Measurements from ENCODE around the gene PLXNB3. TPM values are rescaled to one million over a fixed set of nuclear protein-coding genes. Genes with fewer than 3 reads are reported as not detected.

PLXNB3 gene
- total RNA-seq, 1 donor: 4.3 TPM

DNA sequence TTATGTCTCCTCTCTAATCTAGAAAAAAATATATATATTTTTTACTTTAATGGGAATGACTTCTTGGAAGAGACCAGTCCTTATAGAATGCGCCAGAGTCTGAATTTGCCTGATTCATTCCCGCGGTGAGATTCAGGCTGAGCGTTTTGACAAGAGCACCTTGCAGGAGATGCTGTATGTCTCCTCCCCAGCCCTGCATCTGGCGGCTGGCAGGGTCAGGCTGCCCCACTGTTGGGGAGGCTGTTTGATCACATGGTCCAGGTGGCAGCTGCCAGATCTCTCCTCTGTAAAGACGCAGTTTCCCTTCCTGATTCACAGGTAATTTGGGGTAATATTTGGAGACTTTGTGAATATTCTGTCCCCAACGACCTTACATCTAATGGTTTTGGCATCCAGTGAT, 56.6 kb downstream of the PLXNB3 start:
- Histone ChIP-seq H2AFZ (ENCODE audit: low read length) (no peak overlapping the region), H3K4me3 (ENCODE audit: insufficient read depth, low read length) (no peak overlapping the region), H3K36me3 (ENCODE audit: insufficient read depth, low read length) (no peaks in the 10 kb centered on the region), H3K4me2 (ENCODE audit: insufficient read depth, low read length) (no peak overlapping the region), H3K79me2 (ENCODE audit: insufficient read depth, low read length) (no peaks in the 10 kb centered on the region), H3K27ac (ENCODE audit: low read depth, low read length) (no peak overlapping the region), H4K20me1 (ENCODE audit: insufficient read depth, low read length) (no peaks in the 10 kb centered on the region), H3K27me3 (ENCODE audit: insufficient read depth, low read length) (peaks cover 20% of the 10 kb centered on the region), H3K9me3 (ENCODE audit: low read depth, low read length) (no peaks in the 10 kb centered on the region), H3K4me1 (ENCODE audit: insufficient read depth, low read length) (no peaks in the 10 kb centered on the region)
- TF ChIP-seq, protein P1, sequence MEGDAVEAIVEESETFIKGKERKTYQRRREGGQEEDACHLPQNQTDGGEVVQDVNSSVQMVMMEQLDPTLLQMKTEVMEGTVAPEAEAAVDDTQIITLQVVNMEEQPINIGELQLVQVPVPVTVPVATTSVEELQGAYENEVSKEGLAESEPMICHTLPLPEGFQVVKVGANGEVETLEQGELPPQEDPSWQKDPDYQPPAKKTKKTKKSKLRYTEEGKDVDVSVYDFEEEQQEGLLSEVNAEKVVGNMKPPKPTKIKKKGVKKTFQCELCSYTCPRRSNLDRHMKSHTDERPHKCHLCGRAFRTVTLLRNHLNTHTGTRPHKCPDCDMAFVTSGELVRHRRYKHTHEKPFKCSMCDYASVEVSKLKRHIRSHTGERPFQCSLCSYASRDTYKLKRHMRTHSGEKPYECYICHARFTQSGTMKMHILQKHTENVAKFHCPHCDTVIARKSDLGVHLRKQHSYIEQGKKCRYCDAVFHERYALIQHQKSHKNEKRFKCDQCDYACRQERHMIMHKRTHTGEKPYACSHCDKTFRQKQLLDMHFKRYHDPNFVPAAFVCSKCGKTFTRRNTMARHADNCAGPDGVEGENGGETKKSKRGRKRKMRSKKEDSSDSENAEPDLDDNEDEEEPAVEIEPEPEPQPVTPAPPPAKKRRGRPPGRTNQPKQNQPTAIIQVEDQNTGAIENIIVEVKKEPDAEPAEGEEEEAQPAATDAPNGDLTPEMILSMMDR (IDR thresholded peaks at IDR 0.05; ENCODE audit: extremely low read depth, low read depth, low read length): no peak
- DNase-seq (ENCODE audit: insufficient read length, low spot score, missing footprints): peak; percentile 80

DNA sequence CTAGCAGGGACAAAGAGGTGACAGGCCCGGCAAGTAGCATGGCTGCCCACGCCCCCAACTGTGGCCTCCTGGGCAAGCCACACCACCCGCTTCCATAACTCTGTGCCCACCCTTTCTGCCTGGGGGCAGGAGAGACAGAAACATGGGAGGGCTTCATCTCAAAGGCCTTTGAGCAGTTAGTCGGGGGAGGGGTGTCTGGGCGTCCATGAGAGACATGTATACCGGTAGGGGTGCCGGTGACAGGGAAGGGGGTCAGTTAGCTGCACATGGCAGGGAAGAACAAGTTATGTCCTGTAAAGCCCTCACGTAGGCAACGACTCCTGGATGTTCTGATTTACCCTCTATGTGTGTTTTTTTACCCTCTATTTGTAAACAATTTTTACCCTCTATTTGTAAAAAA, 57.0 kb downstream of the PLXNB3 start:
- no peaks in the 10 kb centered on the region for H3K9me3 ChIP-seq (ENCODE audit: low read depth, low read length)
- TF ChIP-seq, protein P1 (IDR thresholded peaks at IDR 0.05; ENCODE audit: extremely low read depth, low read depth, low read length): no peak
- no peaks in the 10 kb centered on the region for H3K79me2 ChIP-seq (ENCODE audit: insufficient read depth, low read length)
- H3K27me3 ChIP-seq (ENCODE audit: insufficient read depth, low read length): peaks cover 20% of the 10 kb centered on the region
- no peak overlapping the region for H2AFZ ChIP-seq (ENCODE audit: low read length)
- no peak overlapping the region for H3K4me2 ChIP-seq (ENCODE audit: insufficient read depth, low read length)
- H3K36me3 ChIP-seq (ENCODE audit: insufficient read depth, low read length): no peaks in the 10 kb centered on the region
- H3K4me1 ChIP-seq (ENCODE audit: insufficient read depth, low read length): no peaks in the 10 kb centered on the region
- no peaks in the 10 kb centered on the region for H4K20me1 ChIP-seq (ENCODE audit: insufficient read depth, low read length)
- peak; percentile 73 for DNase-seq (ENCODE audit: insufficient read length, low spot score, missing footprints)
- H3K27ac ChIP-seq (ENCODE audit: low read depth, low read length): no peak overlapping the region
- no peak overlapping the region for H3K4me3 ChIP-seq (ENCODE audit: insufficient read depth, low read length)

DNA sequence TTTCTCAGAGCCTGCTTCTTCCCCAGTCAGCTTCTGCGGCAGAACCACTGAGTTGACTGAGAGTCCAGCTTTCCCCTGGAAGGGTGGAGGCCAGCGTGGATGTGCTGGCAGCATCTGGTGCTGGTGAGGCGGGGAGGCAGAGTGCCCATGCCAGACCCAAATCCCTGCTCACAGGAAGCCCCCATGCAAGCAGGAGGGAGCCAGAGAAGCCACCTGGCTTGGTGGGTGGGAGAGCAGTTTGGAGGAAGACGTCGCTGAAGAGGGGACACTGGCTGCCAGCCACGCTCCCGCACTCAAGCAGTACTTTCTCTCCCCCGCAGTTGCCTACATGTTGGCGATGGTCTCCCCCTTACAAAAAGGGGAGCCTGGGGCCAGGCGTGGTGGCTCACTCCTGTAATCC, 60.3 kb downstream of the PLXNB3 start:
- Histone ChIP-seq H3K4me2 (ENCODE audit: insufficient read depth, low read length) (no peak overlapping the region), H3K4me1 (ENCODE audit: insufficient read depth, low read length) (no peaks in the 10 kb centered on the region), H4K20me1 (ENCODE audit: insufficient read depth, low read length) (no peaks in the 10 kb centered on the region), H3K79me2 (ENCODE audit: insufficient read depth, low read length) (no peaks in the 10 kb centered on the region), H3K9me3 (ENCODE audit: low read depth, low read length) (no peaks in the 10 kb centered on the region), H3K4me3 (ENCODE audit: insufficient read depth, low read length) (no peak overlapping the region), H2AFZ (ENCODE audit: low read length) (no peak overlapping the region), H3K27me3 (ENCODE audit: insufficient read depth, low read length) (peaks cover 35% of the 10 kb centered on the region), H3K36me3 (ENCODE audit: insufficient read depth, low read length) (no peaks in the 10 kb centered on the region), H3K27ac (ENCODE audit: low read depth, low read length) (no peak overlapping the region)
- TF ChIP-seq, protein P1 (IDR thresholded peaks at IDR 0.05; ENCODE audit: extremely low read depth, low read depth, low read length): no peak
- DNase-seq (ENCODE audit: insufficient read length, low spot score, missing footprints): peak; percentile 74

DNA sequence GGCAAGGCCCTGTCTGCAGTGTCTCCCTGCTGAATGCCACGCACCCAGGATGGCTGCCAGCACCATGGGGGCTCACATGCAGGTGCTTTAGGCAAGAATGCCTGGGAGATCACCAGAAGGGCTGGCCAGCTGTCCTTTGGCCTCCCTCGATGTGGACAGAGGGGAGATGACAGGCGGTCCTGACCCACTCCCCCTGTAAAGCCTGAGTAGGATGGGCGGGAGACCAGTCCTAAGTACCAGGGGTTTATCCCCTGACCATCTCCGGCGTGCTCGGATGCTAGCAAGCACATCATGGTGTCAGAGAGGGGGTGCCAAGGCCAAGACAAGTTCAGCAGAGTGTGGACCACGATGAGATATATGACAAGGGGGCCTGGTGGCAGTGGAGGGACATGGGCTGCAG, 61.0 kb downstream of the PLXNB3 start:
- peak; percentile 76 for DNase-seq (ENCODE audit: insufficient read length, low spot score, missing footprints)
- no peaks in the 10 kb centered on the region for H3K79me2 ChIP-seq (ENCODE audit: insufficient read depth, low read length)
- no peaks in the 10 kb centered on the region for H3K4me1 ChIP-seq (ENCODE audit: insufficient read depth, low read length)
- no peak overlapping the region for H2AFZ ChIP-seq (ENCODE audit: low read length)
- H3K27ac ChIP-seq (ENCODE audit: low read depth, low read length): no peak overlapping the region
- TF ChIP-seq, protein P1 (IDR thresholded peaks at IDR 0.05; ENCODE audit: extremely low read depth, low read depth, low read length): no peak
- no peak overlapping the region for H3K4me2 ChIP-seq (ENCODE audit: insufficient read depth, low read length)
- H3K36me3 ChIP-seq (ENCODE audit: insufficient read depth, low read length): no peaks in the 10 kb centered on the region
- H3K4me3 ChIP-seq (ENCODE audit: insufficient read depth, low read length): no peak overlapping the region
- no peaks in the 10 kb centered on the region for H3K9me3 ChIP-seq (ENCODE audit: low read depth, low read length)
- H3K27me3 ChIP-seq (ENCODE audit: insufficient read depth, low read length): peaks cover 37% of the 10 kb centered on the region
- H4K20me1 ChIP-seq (ENCODE audit: insufficient read depth, low read length): no peaks in the 10 kb centered on the region

Other genes starting within 250 kb of the PLXNB3 start
- gene ATP2B3, start 246.6 kb upstream of the PLXNB3 start, total RNA-seq: under 0.01 TPM in 1 of 2 replicates, not detected in the other
- 29.3 and 33.0 TPM in 2 replicates for gene CCNQ, start 165.1 kb upstream of the PLXNB3 start, total RNA-seq
- under 0.01 TPM in 2 replicates for gene DUSP9, start 117.0 kb upstream of the PLXNB3 start, total RNA-seq
- 0.29 and 0.36 TPM in 2 replicates for gene PNCK, start 90.4 kb upstream of the PLXNB3 start, total RNA-seq
- 15.3 and 19.5 TPM in 2 replicates for gene SLC6A8, start 76.3 kb upstream of the PLXNB3 start, total RNA-seq
- 114 and 118 TPM in 2 replicates for gene BCAP31, start 39.9 kb upstream of the PLXNB3 start, total RNA-seq
- gene ABCD1, start 39.4 kb upstream of the PLXNB3 start, total RNA-seq: 14.1 and 16.3 TPM in 2 replicates
- 0.36 TPM in 1 of 2 replicates, not detected in the other for gene SRPK3, start 16.8 kb downstream of the PLXNB3 start, total RNA-seq
- gene IDH3G, start 30.1 kb downstream of the PLXNB3 start, total RNA-seq: 40.2 and 42.7 TPM in 2 replicates
- 156 and 172 TPM in 2 replicates for gene SSR4, start 30.4 kb downstream of the PLXNB3 start, total RNA-seq
- gene PDZD4, start 66.3 kb downstream of the PLXNB3 start, total RNA-seq: under 0.01 TPM in 2 replicates
- gene L1CAM, start 121.9 kb downstream of the PLXNB3 start, total RNA-seq: under 0.01 TPM in 2 replicates
- gene AVPR2, start 140.4 kb downstream of the PLXNB3 start, total RNA-seq: not detected in 2 replicates
- gene ARHGAP4, start 162.0 kb downstream of the PLXNB3 start, total RNA-seq: 0.88 and 1.4 TPM in 2 replicates
- 43.4 and 46.3 TPM in 2 replicates for gene NAA10, start 170.8 kb downstream of the PLXNB3 start, total RNA-seq
- 6.5 TPM in 2 replicates for gene RENBP, start 180.4 kb downstream of the PLXNB3 start, total RNA-seq
- gene HCFC1, start 207.6 kb downstream of the PLXNB3 start, total RNA-seq: 22.1 and 24.6 TPM in 2 replicates
- gene TMEM187, start 208.5 kb downstream of the PLXNB3 start, total RNA-seq: 6.9 and 8.5 TPM in 2 replicates